ENCODE data around the gene P3H2. TPM values are rescaled to one million over a fixed set of nuclear protein-coding genes. Genes with fewer than 3 reads are reported as not detected.

The P3H2 gene
- total RNA-seq, 1 donor from 2014 or later, result 21.9 TPM

- Mint-ChIP-seq H3K27me3 (ENCODE audit: low read depth) (no peaks in the 10 kb centered on the region), H3K9me3 (ENCODE audit: low read depth) (no peaks in the 10 kb centered on the region), H3K27ac (ENCODE audit: unreplicated experiment) (no peak overlapping the region), H3K36me3 (ENCODE audit: low read depth) (no peaks in the 10 kb centered on the region), H3K4me3 (ENCODE audit: unreplicated experiment) (no peak overlapping the region), H3K4me1 (ENCODE audit: low read depth) (peaks cover 71% of the 10 kb centered on the region)
- DNase-seq (ENCODE audit: low spot score), result no peak
- TF ChIP-seq CTCF (IDR thresholded peaks at IDR 0.05), result no peak
Measured at GRCh38 chr3:190016966-190017365, 103.7 kb downstream of the P3H2 start.

- no peak for DNase-seq (ENCODE audit: low spot score)
- H3K4me3 Mint-ChIP-seq (ENCODE audit: unreplicated experiment), result no peak overlapping the region
- peaks cover 71% of the 10 kb centered on the region for H3K4me1 Mint-ChIP-seq (ENCODE audit: low read depth)
- TF ChIP-seq CTCF (IDR thresholded peaks at IDR 0.05), result no peak
- H3K36me3 Mint-ChIP-seq (ENCODE audit: low read depth), result no peaks in the 10 kb centered on the region
- peak overlapping the region; percentile 23 for H3K27ac Mint-ChIP-seq (ENCODE audit: unreplicated experiment)
- no peaks in the 10 kb centered on the region for H3K27me3 Mint-ChIP-seq (ENCODE audit: low read depth)
- H3K9me3 Mint-ChIP-seq (ENCODE audit: low read depth), result no peaks in the 10 kb centered on the region
Measured at GRCh38 chr3:190014940-190015339, 105.8 kb downstream of the P3H2 start.

- no peak for DNase-seq (ENCODE audit: low spot score)
- H3K27me3 Mint-ChIP-seq (ENCODE audit: low read depth), result no peaks in the 10 kb centered on the region
- no peak overlapping the region for H3K4me3 Mint-ChIP-seq (ENCODE audit: unreplicated experiment)
- H3K36me3 Mint-ChIP-seq (ENCODE audit: low read depth), result no peaks in the 10 kb centered on the region
- H3K9me3 Mint-ChIP-seq (ENCODE audit: low read depth), result no peaks in the 10 kb centered on the region
- peaks cover 72% of the 10 kb centered on the region for H3K4me1 Mint-ChIP-seq (ENCODE audit: low read depth)
- H3K27ac Mint-ChIP-seq (ENCODE audit: unreplicated experiment), result peak overlapping the region; percentile 23
- no peak for TF ChIP-seq CTCF (IDR thresholded peaks at IDR 0.05)
Measured at GRCh38 chr3:190013943-190014924, 106.5 kb downstream of the P3H2 start.

GRCh38 chr3:190012784-190013183 lies 107.9 kb downstream of the P3H2 start:
- DNase-seq (ENCODE audit: low spot score), result no peak
- TF ChIP-seq CTCF (IDR thresholded peaks at IDR 0.05), result peak; percentile 5
- no peaks in the 10 kb centered on the region for H3K27me3 Mint-ChIP-seq (ENCODE audit: low read depth)
- H3K4me3 Mint-ChIP-seq (ENCODE audit: unreplicated experiment), result no peak overlapping the region
- H3K27ac Mint-ChIP-seq (ENCODE audit: unreplicated experiment), result peak overlapping the region; percentile 1
- no peaks in the 10 kb centered on the region for H3K36me3 Mint-ChIP-seq (ENCODE audit: low read depth)
- no peaks in the 10 kb centered on the region for H3K9me3 Mint-ChIP-seq (ENCODE audit: low read depth)
- H3K4me1 Mint-ChIP-seq (ENCODE audit: low read depth), result peaks cover 73% of the 10 kb centered on the region

- Mint-ChIP-seq H3K27ac (ENCODE audit: unreplicated experiment) (peak overlapping the region; percentile 1), H3K4me3 (ENCODE audit: unreplicated experiment) (no peak overlapping the region), H3K9me3 (ENCODE audit: low read depth) (no peaks in the 10 kb centered on the region), H3K4me1 (ENCODE audit: low read depth) (peaks cover 73% of the 10 kb centered on the region), H3K27me3 (ENCODE audit: low read depth) (no peaks in the 10 kb centered on the region), H3K36me3 (ENCODE audit: low read depth) (no peaks in the 10 kb centered on the region)
- DNase-seq (ENCODE audit: low spot score), result no peak
- TF ChIP-seq CTCF (IDR thresholded peaks at IDR 0.05), result peak; percentile 11
Measured at GRCh38 chr3:190012314-190012782, 108.3 kb downstream of the P3H2 start.

Data from chondrocyte (in vitro differentiated cells).